GM12878 (cell line): ENCODE data around the gene ABHD11. TPM values are rescaled to one million over a fixed set of nuclear protein-coding genes. Genes with fewer than 3 reads are reported as not detected.

Experiments
- ATAC-seq: fragments of 200-7000 bp; cut with Tn5 transposase; 3 replicates; pipeline ENCODE4 v1.9.1; 2020; ENCODE audit warnings: mild to moderate bottlenecking, moderate library complexity
- BruUV-seq: library from RNA; stranded (reverse); fragments of 400-500 nt; replicated peaks from 2 replicates; lab custom pipeline; 2021; lab: Mats Ljungman, UMichigan
- CTCF ChIA-PET: fragments of 300-600 bp; sonication (Branson Sonifier 250); formaldehyde crosslinking; extraction: SDS; loops from one replicate; lab custom pipeline; 2021; ENCODE audit warnings: inconsistent platforms; lab: Yijun Ruan, JAX
- POLR2A ChIA-PET: fragments of 350-600 bp; formaldehyde crosslinking; extraction: SDS; loops from one replicate; lab custom pipeline; 2021; ENCODE audit warnings: inconsistent platforms; lab: Charles Lee
- RAD21 ChIA-PET: fragments of 300-600 bp; sonication (Branson Sonifier 250); formaldehyde crosslinking; loops from one replicate; lab custom pipeline; 2023; ENCODE audit warnings: antibody characterized with exemption; ENCODE audit not compliant: unreplicated experiment; lab: Charles Lee
- SMC1A ChIA-PET: fragments of 300-600 bp; sonication (Branson Sonifier 250); formaldehyde crosslinking; loops from one replicate; lab custom pipeline; 2023; ENCODE audit not compliant: unreplicated experiment, uncharacterized antibody; lab: Charles Lee
- DNase-seq: peaks from one replicate; pipeline ENCODE4 v3.0.0-alpha.2; 2011; ENCODE audit warnings: low read depth, low spot score
- FAIRE-seq: peaks from 3 replicates; lab custom pipeline; 2011; peaks lifted over from hg19 to GRCh38; lab: Jason Lieb, UNC
- H2AFZ ChIP-seq: 2 replicates; pipeline ENCODE4 v1.6.0; 2011; ENCODE audit warnings: low read depth, low read length, control low read depth; ENCODE audit not compliant: control insufficient read depth
- H3K27ac ChIP-seq: 2 replicates; pipeline ENCODE4 v1.5.1; 2011; ENCODE audit warnings: control low read depth; ENCODE audit not compliant: control insufficient read depth, insufficient read depth
- H3K27me3 ChIP-seq, 2 experiments: replicated peaks in 1 of 2; 2 replicates each; pipeline versions ENCODE4 v1.6.0 to v1.6.1; 2011; ENCODE audit warnings: low read length in 1 of 2; ENCODE audit not compliant: control insufficient read depth in 2 of 2, insufficient read depth in 2 of 2
- H3K36me3 ChIP-seq, 2 experiments: 2 replicates each; pipeline ENCODE4 v1.5.1; 2011; ENCODE audit warnings: low read length in 1 of 2; ENCODE audit not compliant: control insufficient read depth in 2 of 2, insufficient read depth in 2 of 2
- H3K4me1 ChIP-seq: 2 replicates; pipeline ENCODE4 v1.6.1; 2011; ENCODE audit warnings: mild to moderate bottlenecking, low read length, moderate library complexity, mixed read lengths; ENCODE audit not compliant: control insufficient read depth, insufficient read depth
- H3K4me2 ChIP-seq: 2 replicates; pipeline ENCODE4 v1.6.0; 2011; ENCODE audit warnings: control low read depth; ENCODE audit not compliant: control insufficient read depth, insufficient read depth
- H3K4me3 ChIP-seq: fragments of 200-600 bp; sonication (generic); 2 replicates; pipeline ENCODE4 v1.5.1; 2016
- H3K79me2 ChIP-seq: 2 replicates; pipeline ENCODE4 v1.6.0; 2011; ENCODE audit warnings: low read length; ENCODE audit not compliant: control insufficient read depth, insufficient read depth
- H3K9ac ChIP-seq: 2 replicates; pipeline ENCODE4 v1.8.0; 2011; ENCODE audit warnings: low read length, control low read depth, mixed read lengths; ENCODE audit not compliant: control insufficient read depth, insufficient read depth
- H3K9me3 ChIP-seq: replicated peaks from 3 replicates; pipeline ENCODE4 v1.5.1; 2011; ENCODE audit warnings: mild to moderate bottlenecking, low read length; ENCODE audit not compliant: control insufficient read depth, insufficient read depth
- H4K20me1 ChIP-seq: 2 replicates; pipeline ENCODE4 v1.6.0; 2011; ENCODE audit not compliant: control insufficient read depth, insufficient read depth
- BHLHE40 ChIP-seq, 2 experiments: fragments of 450-650 bp in 1 of 2; IDR thresholded peaks; 2 replicates each; pipeline ENCODE4 v1.6.1; 2011 to 2017; ENCODE audit warnings: low read depth in 2 of 2, borderline replicate concordance in 1 of 2, improper control_type of control experiment in 1 of 2, low read length in 1 of 2, mild to moderate bottlenecking in 1 of 2
- CEBPB ChIP-seq, 2 experiments: fragments of 150-350 bp in 1 of 2; IDR thresholded peaks; 2 replicates each; pipeline ENCODE4 v1.6.1; 2012 to 2014; ENCODE audit warnings: low read depth in 2 of 2, low read length in 2 of 2, borderline replicate concordance in 1 of 2, inconsistent platforms in 1 of 2
- CREM ChIP-seq: IDR thresholded peaks from 2 replicates; pipeline ENCODE4 v1.6.1; 2014; ENCODE audit warnings: antibody characterized with exemption, low read depth
- EGR1 ChIP-seq, 2 experiments: IDR thresholded peaks; 1 replicate in 1 of 2; 2 replicates in 1 of 2; pipeline ENCODE4 v1.6.1; 2011 to 2012; ENCODE audit warnings: low read depth in 2 of 2, low read length in 2 of 2, borderline replicate concordance in 1 of 2, mild to moderate bottlenecking in 1 of 2, moderate library complexity in 1 of 2
- FOXK2 ChIP-seq: fragments of 450-650 bp; IDR thresholded peaks from 2 replicates; pipeline ENCODE4 v1.6.1; 2017; ENCODE audit warnings: mild to moderate bottlenecking, moderate library complexity
- MEF2A ChIP-seq: IDR thresholded peaks from 2 replicates; pipeline ENCODE4 v1.6.1; 2011; ENCODE audit warnings: low read depth, mild to moderate bottlenecking, low read length, moderate library complexity; ENCODE audit not compliant: insufficient read depth
- NFIC ChIP-seq: IDR thresholded peaks from 2 replicates; pipeline ENCODE4 v1.6.1; 2012; ENCODE audit warnings: low read depth, mild to moderate bottlenecking, inconsistent platforms, low read length, moderate library complexity
- SREBF1 ChIP-seq: IDR thresholded peaks from 2 replicates; pipeline ENCODE4 v1.6.1; 2012; ENCODE audit warnings: mild to moderate bottlenecking, low read length
- STAT1 ChIP-seq: fragments of 450-650 bp; conservative IDR thresholded peaks from 2 replicates; pipeline ENCODE4 v1.6.1; 2014; ENCODE audit warnings: antibody characterized with exemption, mild to moderate bottlenecking
- TCF7 ChIP-seq: IDR thresholded peaks from 2 replicates; pipeline ENCODE4 v1.6.1; 2014; ENCODE audit warnings: antibody characterized with exemption, borderline replicate concordance
- USF1 ChIP-seq: IDR thresholded peaks from 2 replicates; pipeline ENCODE4 v1.6.1; 2011; ENCODE audit warnings: borderline replicate concordance, low read depth, mild to moderate bottlenecking, moderate library complexity, mixed read lengths, low read length; ENCODE audit not compliant: insufficient read depth; ENCODE audit errors: extremely low read length
- ZBTB4 ChIP-seq: fragments of 450-650 bp; formaldehyde crosslinking; IDR thresholded peaks from 2 replicates; pipeline ENCODE4 v1.4.0; 2022; ENCODE audit warnings: mild to moderate bottlenecking, moderate library complexity
- ZNF274 ChIP-seq: IDR thresholded peaks from one replicate; pipeline ENCODE4 v1.8.0; 2011; ENCODE audit not compliant: insufficient read length, insufficient read depth
- WGBS: methylation state at CpG from one replicate; pipeline ENCODE4 v1.1.6; 2016; ENCODE audit warnings: low lambda C conversion rate; ENCODE audit not compliant: insufficient replicate concordance, insufficient coverage; ENCODE audit errors: missing lambda C conversion rate; 5-methylcytosine and 5-hydroxymethylcytosine counted together
- in situ Hi-C: fragments of 300-500 bp; cut with MboI; formaldehyde crosslinking; loops from 9 replicates; pipeline ENCODE4 v1.14.3; 2018; ENCODE audit warnings: mixed read lengths
- intact Hi-C: fragments of 100-400 bp; cut with micrococcal nuclease; formaldehyde crosslinking; loops from one replicate; pipeline ENCODE4 v1.14.2; 2022; ENCODE audit not compliant: unreplicated experiment
- polyA plus RNA-seq, 11 experiments: library from polyadenylated mRNA; depleted of rRNA in 4 of 11; unstranded in 6 of 11; stranded (reverse) in 5 of 11; fragments of >200 nt; fragmentation: Nextera tagmentation in 4 of 11; fragmentation: Illumina TruSeq in 1 of 11; extraction: Ambion mirVana in 4 of 11; extraction: Trizol in 1 of 11; gene quantifications; 1 replicate in 1 of 11; 2 replicates in 10 of 11; pipeline versions ENCODE4 v1.2.1 to v1.2.3, GENCODE V29; 2011 to 2016; ENCODE audit warnings: inconsistent platforms in 2 of 11, missing spikeins in 2 of 11, low read depth in 1 of 11
- total RNA-seq, 4 experiments: library from RNA; depleted of rRNA in 3 of 4; stranded (reverse); fragments of >200 nt in 3 of 4; fragmentation: Illumina TruSeq in 1 of 4; extraction: Trizol in 1 of 4; gene quantifications; 2 replicates each; pipeline versions ENCODE4 v1.2.1 to v1.2.3, GENCODE V29; 2013 to 2021
- TF ChIP-seq, protein P1 (sequence below): fragments of 450-650 bp; IDR thresholded peaks from 2 replicates; pipeline ENCODE4 v1.6.1; 2018; ENCODE audit warnings: borderline replicate concordance, mild to moderate bottlenecking; ENCODE audit not compliant: partially characterized antibody

Gene ABHD11
- total and polyA plus RNA-seq, 10 of the 15 experiments (the other 5 are each of a cell fraction or from before 2014, with no cell fraction given): 2.8 to 24.8 (median 10.1) TPM

DNA sequence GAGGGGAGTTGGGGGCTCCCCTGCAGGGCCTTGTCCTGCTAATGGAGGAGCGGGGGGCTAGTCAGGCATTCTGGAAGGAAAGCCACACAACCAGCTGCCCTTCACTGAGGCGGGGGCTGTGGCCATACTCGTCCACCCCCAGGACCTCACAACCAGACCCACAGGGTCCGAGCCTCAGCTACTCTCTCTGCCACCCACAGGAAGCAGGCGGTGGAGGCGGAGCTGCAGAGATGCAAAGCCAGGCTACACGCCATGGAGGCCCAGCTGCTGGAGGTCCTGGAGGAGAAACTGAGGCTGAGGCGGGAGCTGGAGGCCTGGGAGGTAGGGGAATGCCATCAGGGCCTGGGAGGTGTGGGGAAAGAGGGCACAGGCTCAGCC lies 3.1 kb downstream of the ABHD11 start:
- Histone ChIP-seq H3K27me3 (no peaks in the 10 kb centered on the region), H3K9me3 (no peaks in the 10 kb centered on the region), H3K4me3 (no peak overlapping the region), H3K27ac (no peak overlapping the region), H3K79me2 (no peaks in the 10 kb centered on the region; the same call in 1 of the 2 replicates), H4K20me1 (no peaks in the 10 kb centered on the region), H2AFZ (no peak overlapping the region), H3K36me3 (peaks cover 0 to 8% of the 10 kb centered on the region in 2 experiments; a peak in 3 of 4 replicates), H3K4me1 (no peaks in the 10 kb centered on the region; the same call in 1 of the 2 replicates), H3K4me2 (no peak overlapping the region), H3K9ac (no peak overlapping the region)
- DNase-seq (no peak), FAIRE-seq (no peak), ATAC-seq (no peak)
- ChIA-PET CTCF (interaction anchor here (0.7 to 3.8 kb wide), 14 partner anchors 10 to 820 kb away, joined by 3 to 21 read pairs (median 4); no protein-coding TSS in a partner anchor), SMC1A (interaction anchor here (1.1 to 3.8 kb wide), 3 partner anchors 129 to 230 kb away, joined by 3 to 13 read pairs (median 3); no protein-coding TSS in a partner anchor), POLR2A (no interaction called here), RAD21 (interaction anchor here (0.9 to 2.1 kb wide), 3 partner anchors 129 to 353 kb away, joined by 3 to 13 read pairs (median 3); no protein-coding TSS in a partner anchor)
- no TSS peak for BruUV-seq
- in situ Hi-C loops: no loop called here
- WGBS: 88% methylated on average over 6 of the region's 8 CpGs
- intact Hi-C loops: loop anchor here (2.0 to 10.0 kb wide), 3 partner anchors 119 to 211 kb away; partner anchors contain the start of gene BAZ1B
- TF ChIP-seq BHLHE40 (IDR thresholded peaks at IDR 0.05; ENCODE audit: borderline replicate concordance in 1 of 2, low read depth in 2 of 2, low read length in 1 of 2) (no peak), ZBTB4 (CRISPR knock-in tag) (no peak), TCF7 (no peak), STAT1 (no peak), USF1 (no peak), NFIC (no peak), ZNF274 (no peak), SREBF1 (no peak), CREM (no peak), MEF2A (no peak), EGR1 (IDR thresholded peaks at IDR 0.05; ENCODE audit: borderline replicate concordance in 1 of 2, low read depth in 2 of 2, low read length in 2 of 2) (no peak), CEBPB (IDR thresholded peaks at IDR 0.05; ENCODE audit: borderline replicate concordance in 1 of 2, low read depth in 2 of 2, low read length in 2 of 2) (no peak), FOXK2 (no peak)
- TF ChIP-seq, protein P1, sequence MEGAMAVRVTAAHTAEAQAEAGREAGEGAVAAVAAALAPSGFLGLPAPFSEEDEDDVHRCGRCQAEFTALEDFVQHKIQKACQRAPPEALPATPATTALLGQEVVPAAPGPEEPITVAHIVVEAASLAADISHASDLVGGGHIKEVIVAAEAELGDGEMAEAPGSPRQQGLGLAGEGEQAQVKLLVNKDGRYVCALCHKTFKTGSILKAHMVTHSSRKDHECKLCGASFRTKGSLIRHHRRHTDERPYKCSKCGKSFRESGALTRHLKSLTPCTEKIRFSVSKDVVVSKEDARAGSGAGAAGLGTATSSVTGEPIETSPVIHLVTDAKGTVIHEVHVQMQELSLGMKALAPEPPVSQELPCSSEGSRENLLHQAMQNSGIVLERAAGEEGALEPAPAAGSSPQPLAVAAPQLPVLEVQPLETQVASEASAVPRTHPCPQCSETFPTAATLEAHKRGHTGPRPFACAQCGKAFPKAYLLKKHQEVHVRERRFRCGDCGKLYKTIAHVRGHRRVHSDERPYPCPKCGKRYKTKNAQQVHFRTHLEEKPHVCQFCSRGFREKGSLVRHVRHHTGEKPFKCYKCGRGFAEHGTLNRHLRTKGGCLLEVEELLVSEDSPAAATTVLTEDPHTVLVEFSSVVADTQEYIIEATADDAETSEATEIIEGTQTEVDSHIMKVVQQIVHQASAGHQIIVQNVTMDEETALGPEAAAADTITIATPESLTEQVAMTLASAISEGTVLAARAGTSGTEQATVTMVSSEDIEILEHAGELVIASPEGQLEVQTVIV: no peak
